SK-N-SH (cell line): ENCODE measurements around the gene SLC4A2. TPM values are rescaled to one million over a fixed set of nuclear protein-coding genes. Genes with fewer than 3 reads are reported as not detected.
A peak's percentile ranks its signal among the peaks of the same experiment; 100 is the strongest.

Source experiments
- CTCF ChIA-PET: fragments of 300-600, 350-600 bp; formaldehyde crosslinking; extraction: SDS; loops from one replicate; lab custom pipeline; 2021; lab: Yijun Ruan, JAX
- POLR2A ChIA-PET: fragments of 350-600 bp; sonication (Branson Sonifier 250); formaldehyde crosslinking; extraction: SDS; loops from one replicate; lab custom pipeline; 2020; ENCODE audit warnings: antibody characterized with exemption, inconsistent platforms; lab: Yijun Ruan, JAX
- DNase-seq: peaks from one replicate; pipeline ENCODE4 v3.0.0; 2012
- H2AFZ ChIP-seq: fragments of 200-600 bp; sonication (generic); 2 replicates; pipeline ENCODE4 v1.8.1; 2016; ENCODE audit warnings: antibody characterized with exemption, mild to moderate bottlenecking, low read depth
- H3F3A ChIP-seq: fragments of 200-600 bp; sonication (generic); replicated peaks from 2 replicates; pipeline ENCODE3; 2016; ENCODE audit warnings: antibody characterized with exemption, mild to moderate bottlenecking; ENCODE audit not compliant: insufficient read depth
- H3K27ac ChIP-seq, 2 experiments: fragments of 200-500 bp in 1 of 2; fragments of 200-600 bp in 1 of 2; sonication (Bioruptor generic) in 1 of 2; sonication (generic), shearing (Covaris generic) in 1 of 2; 2 replicates each; pipeline versions ENCODE4 v1.5.1 to v1.6.1; 2014 to 2016; ENCODE audit warnings: low read depth in 2 of 2, inconsistent platforms in 1 of 2, low read length in 1 of 2, mild to moderate bottlenecking in 1 of 2, mixed read lengths in 1 of 2
- H3K27me3 ChIP-seq: fragments of 200-600 bp; sonication (generic), shearing (Covaris generic); 2 replicates; pipeline ENCODE4 v1.6.1; 2016; ENCODE audit warnings: mixed run types; ENCODE audit not compliant: insufficient read depth
- H3K36me3 ChIP-seq, 2 experiments: fragments of 200-500 bp in 1 of 2; fragments of 200-600 bp in 1 of 2; sonication (Bioruptor generic) in 1 of 2; sonication (generic) in 1 of 2; replicated peaks in 1 of 2; 2 replicates each; pipeline versions ENCODE3 to v1.5.1; 2014 to 2016; ENCODE audit warnings: low read length in 1 of 2, mild to moderate bottlenecking in 1 of 2; ENCODE audit not compliant: insufficient read depth in 2 of 2, control insufficient read depth in 1 of 2
- H3K4me1 ChIP-seq, 2 experiments: fragments of 200-500 bp in 1 of 2; fragments of 200-600 bp in 1 of 2; sonication (Bioruptor generic) in 1 of 2; sonication (generic), shearing (Covaris generic) in 1 of 2; 2 replicates each; pipeline versions ENCODE4 v1.5.1 to v1.6.1; 2014 to 2016; ENCODE audit warnings: low read depth in 1 of 2, low read length in 1 of 2, mixed run types in 1 of 2; ENCODE audit not compliant: insufficient read depth in 2 of 2, control insufficient read depth in 1 of 2
- H3K4me2 ChIP-seq: fragments of 200-600 bp; sonication (generic), shearing (Covaris generic); 2 replicates; pipeline ENCODE4 v1.6.1; 2017; ENCODE audit warnings: mixed run types
- H3K4me3 ChIP-seq, 2 experiments: fragments of 200-500 bp in 1 of 2; fragments of 200-600 bp in 1 of 2; sonication (Bioruptor generic) in 1 of 2; sonication (generic), shearing (Covaris generic) in 1 of 2; 2 replicates each; pipeline versions ENCODE4 v1.5.1 to v1.8.1; 2014 to 2016; ENCODE audit warnings: low read depth in 2 of 2, inconsistent platforms in 1 of 2, low read length in 1 of 2, mild to moderate bottlenecking in 1 of 2, mixed read lengths in 1 of 2, moderate library complexity in 1 of 2
- H3K79me2 ChIP-seq: fragments of 200-600 bp; sonication (generic); 2 replicates; pipeline ENCODE4 v1.8.1; 2017; ENCODE audit warnings: mild to moderate bottlenecking; ENCODE audit not compliant: insufficient read depth
- H3K9ac ChIP-seq: fragments of 200-600 bp; sonication (generic); 2 replicates; pipeline ENCODE4 v1.6.1; 2017; ENCODE audit warnings: mixed run types
- H3K9me2 ChIP-seq: fragments of 200-600 bp; sonication (generic); 2 replicates; pipeline ENCODE4 v1.6.1; 2017; ENCODE audit warnings: mixed run types
- H3K9me3 ChIP-seq: fragments of 200-600 bp; sonication (generic); 2 replicates; pipeline ENCODE4 v1.6.1; 2017; ENCODE audit warnings: mixed run types, mild to moderate bottlenecking, moderate library complexity
- H4K20me1 ChIP-seq: fragments of 200-600 bp; sonication (generic); 2 replicates; pipeline ENCODE4 v1.6.1; 2017; ENCODE audit warnings: mild to moderate bottlenecking, mixed run types; ENCODE audit not compliant: insufficient read depth
- EZH2phosphoT487 ChIP-seq: fragments of 200-600 bp; sonication (generic); IDR thresholded peaks from 2 replicates; pipeline ENCODE4 v1.6.1; 2017; ENCODE audit warnings: low read depth, mixed run types, mild to moderate bottlenecking, antibody characterized with exemption, moderate library complexity, borderline replicate concordance
- GABPA ChIP-seq: IDR thresholded peaks from 2 replicates; pipeline ENCODE4 v1.4.0; 2012; ENCODE audit warnings: low read depth, mild to moderate bottlenecking
- GATA2 ChIP-seq: sonication (generic); formaldehyde crosslinking; IDR thresholded peaks from 2 replicates; pipeline ENCODE4 v1.5.0; 2020; ENCODE audit warnings: mild to moderate bottlenecking, missing genetic modification reagents
- IRF3 ChIP-seq: fragments of 150-350 bp; IDR thresholded peaks from 2 replicates; pipeline ENCODE4 v1.6.1; 2016; ENCODE audit warnings: mild to moderate bottlenecking, low read depth, low read length
- MAX ChIP-seq: IDR thresholded peaks from 2 replicates; pipeline ENCODE4 v1.4.0; 2012; ENCODE audit warnings: low read depth
- NFIC ChIP-seq: IDR thresholded peaks from 2 replicates; pipeline ENCODE4 v1.4.0; 2012; ENCODE audit warnings: borderline replicate concordance
- RFX5 ChIP-seq: IDR thresholded peaks from 2 replicates; pipeline ENCODE4 v1.6.1; 2012; ENCODE audit warnings: mild to moderate bottlenecking, improper control_type of control experiment, low read length
- TCF12 ChIP-seq: IDR thresholded peaks from 2 replicates; pipeline ENCODE4 v1.4.0; 2012
- USF2 ChIP-seq: fragments of 150-350 bp; IDR thresholded peaks from 2 replicates; pipeline ENCODE4 v1.6.1; 2017; ENCODE audit warnings: antibody characterized with exemption, low read length, low read depth, borderline replicate concordance
- YY1 ChIP-seq: IDR thresholded peaks from 2 replicates; pipeline ENCODE4 v1.4.0; 2012; ENCODE audit warnings: low read depth, mild to moderate bottlenecking
- WGBS: methylation state at CpG from one replicate; pipeline ENCODE4 v1.1.6; 2017; ENCODE audit warnings: low lambda C conversion rate; 5-methylcytosine and 5-hydroxymethylcytosine counted together
- polyA plus RNA-seq, 3 experiments: library from polyadenylated mRNA; depleted of rRNA; stranded (reverse); fragments of >200 nt; gene quantifications; 2 replicates each; pipeline ENCODE4 v1.2.3, GENCODE V29; 2012

SLC4A2 gene
- polyA plus RNA-seq, 1 of the 3 experiments (the other 2 are of a cell fraction): 167 TPM

GRCh38 chr7:151103973-151104372 lies 44.6 kb downstream of the SLC4A2 start:
- Histone ChIP-seq H3K4me1 (peaks cover 0 to 10% of the 10 kb centered on the region in 2 experiments; a peak in 1 of 4 replicates), H3K4me2 (no peak overlapping the region), H3K27me3 (no peaks in the 10 kb centered on the region), H3K79me2 (peaks cover 94% of the 10 kb centered on the region), H3K4me3 (no peak overlapping the region), H3K9ac (no peak overlapping the region), H3K27ac (peak overlapping the region in 1 of 2 experiments; percentile 45; a peak in 1 of 4 replicates), H3K9me3 (no peaks in the 10 kb centered on the region), H2AFZ (no peak overlapping the region), H3K36me3 (peaks cover 0 to 4% of the 10 kb centered on the region in 2 experiments), H3K9me2 (no peaks in the 10 kb centered on the region), H3F3A (peaks cover 31% of the 10 kb centered on the region), H4K20me1 (peaks cover 96% of the 10 kb centered on the region)
- POLR2A ChIA-PET: no interaction called here
- TF ChIP-seq GATA2 (CRISPR knock-in tag): no peak
- TF ChIP-seq IRF3: no peak
- TF ChIP-seq RFX5: no peak
- TF ChIP-seq EZH2phosphoT487: no peak
- TF ChIP-seq MAX: no peak
- TF ChIP-seq GABPA: no peak
- CTCF ChIA-PET: interaction anchor here (1.1 to 18.7 kb wide), 5 partner anchors 9 to 91 kb away, joined by 3 to 474 read pairs (median 54); partner anchors contain the start of genes AGAP3, FASTK and TMUB1
- no peak for DNase-seq
- WGBS: 93% methylated on average over 12 of the region's 12 CpGs

GRCh38 chr7:151104411-151105235 lies 45.2 kb downstream of the SLC4A2 start:
- no peaks in the 10 kb centered on the region for H3K9me2 ChIP-seq
- no peak overlapping the region for H2AFZ ChIP-seq
- POLR2A ChIA-PET: no interaction called here
- peaks cover 34% of the 10 kb centered on the region for H3F3A ChIP-seq
- peaks cover 0 to 4% of the 10 kb centered on the region in 2 experiments for H3K36me3 ChIP-seq
- peak overlapping the region; percentile 29; the same call in 1 of the 2 replicates for H3K4me2 ChIP-seq
- H3K9ac ChIP-seq: no peak overlapping the region
- TF ChIP-seq NFIC (peak; percentile 53; the same call in 1 of the 2 replicates), TCF12 (peak; percentile 20; the same call in 1 of the 2 replicates), USF2 (no peak), YY1 (no peak)
- CTCF ChIA-PET: interaction anchor here (1.1 to 18.7 kb wide), 4 partner anchors 19 to 64 kb away, joined by 3 to 474 read pairs (median 122); partner anchors contain the start of genes AGAP3, FASTK and TMUB1
- H3K79me2 ChIP-seq: peaks cover 94% of the 10 kb centered on the region
- no peaks in the 10 kb centered on the region for H3K9me3 ChIP-seq
- peak overlapping the region in 1 of 2 experiments; percentile 45; a peak in 2 of 4 replicates for H3K27ac ChIP-seq
- DNase-seq: no peak
- no peak overlapping the region for H3K4me3 ChIP-seq
- H4K20me1 ChIP-seq: peaks cover 98% of the 10 kb centered on the region
- H3K27me3 ChIP-seq: no peaks in the 10 kb centered on the region
- WGBS: 91% methylated on average over 23 of the region's 23 CpGs
- H3K4me1 ChIP-seq: peaks cover 0 to 12% of the 10 kb centered on the region in 2 experiments; a peak in 1 of 4 replicates
